Vagina (tissue), 2 donors: Measurements from ENCODE around the gene TEKT3. TPM values are rescaled to one million over a fixed set of nuclear protein-coding genes. Genes with fewer than 3 reads are reported as not detected.

Experiments used
- DNase-seq, 2 donors: peaks; one replicate each; pipeline ENCODE4 v3.0.0-alpha.2; 2017; ENCODE audit errors: extremely low spot score in 2 of 2
- H3K27ac ChIP-seq: fragments of 200-600 bp; sonication (generic); one replicate; pipeline ENCODE4 v1.5.1; 2019
- H3K27me3 ChIP-seq: fragments of 200-600 bp; sonication (generic); one replicate; pipeline ENCODE4 v1.5.1; 2019
- H3K36me3 ChIP-seq, 2 donors: fragments of 200-600 bp; sonication (generic); one replicate each; pipeline ENCODE4 v1.5.1; 2017 to 2019
- H3K4me1 ChIP-seq: fragments of 200-600 bp; sonication (generic); one replicate; pipeline ENCODE4 v1.5.1; 2019
- H3K4me3 ChIP-seq, 2 donors: fragments of 200-600 bp; sonication (generic); 1 replicate in 1 of 2; 2 replicates in 1 of 2; pipeline ENCODE4 v1.5.1; 2016 to 2019
- H3K9me3 ChIP-seq: fragments of 200-600 bp; sonication (generic); one replicate; pipeline ENCODE4 v1.5.1; 2019
- POLR2A ChIP-seq, 2 donors: fragments of 450-650 bp; IDR thresholded peaks; one replicate each; pipeline ENCODE4 v1.6.1; 2017; ENCODE audit warnings: antibody characterized with exemption in 2 of 2, mild to moderate bottlenecking in 2 of 2, moderate library complexity in 2 of 2
- POLR2AphosphoS5 ChIP-seq, 2 donors: sonication (generic); formaldehyde crosslinking; IDR thresholded peaks; one replicate each; pipeline ENCODE4 v1.9.0; 2017; ENCODE audit warnings: antibody characterized with exemption in 2 of 2, mild to moderate bottlenecking in 2 of 2, low read depth in 1 of 2; ENCODE audit not compliant: insufficient read depth in 1 of 2
- intact Hi-C: fragments of 100-400 bp; cut with DNase I; formaldehyde crosslinking; loops from one replicate; pipeline ENCODE4 v1.15.1; 2023
- total RNA-seq: library from RNA; depleted of rRNA; stranded (reverse); fragments of >200 nt; gene quantifications from one replicate; pipeline ENCODE4 v1.2.3, GENCODE V29; 2016
- TF ChIP-seq, protein P1 (sequence below), 3 experiments: fragments of 450-650 bp in 2 of 3; fragments of 200-600 bp in 1 of 3; sonication (generic) in 1 of 3; IDR thresholded peaks; one replicate each; pipeline ENCODE4 v1.5.1; 2017 to 2019; ENCODE audit warnings: antibody characterized with exemption in 3 of 3, mild to moderate bottlenecking in 2 of 3, moderate library complexity in 2 of 3

Gene TEKT3
- total RNA-seq, 1 donor from 2014 or later = not detected

DNA sequence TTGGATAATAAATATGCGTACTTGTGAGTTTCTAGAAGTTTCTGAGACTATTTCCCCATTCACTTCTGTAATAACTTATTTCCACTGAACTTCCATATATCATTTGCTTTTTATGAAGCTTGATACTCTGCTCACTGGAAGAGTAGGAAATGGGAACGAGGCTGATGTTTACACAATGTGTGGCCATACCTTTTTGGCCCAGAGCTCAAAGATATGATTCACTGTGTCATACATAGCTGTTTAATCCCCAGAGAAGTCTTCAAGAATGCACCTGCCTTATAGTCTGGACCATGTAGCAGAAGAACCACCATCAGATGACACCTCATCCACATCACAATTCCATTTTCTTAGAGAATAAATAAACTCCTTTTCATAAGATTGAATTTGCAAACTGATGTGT, 40.3 kb upstream of the TEKT3 start:
- H3K4me1 ChIP-seq = peaks cover 23% of the 10 kb centered on the region
- TF ChIP-seq, protein P1, sequence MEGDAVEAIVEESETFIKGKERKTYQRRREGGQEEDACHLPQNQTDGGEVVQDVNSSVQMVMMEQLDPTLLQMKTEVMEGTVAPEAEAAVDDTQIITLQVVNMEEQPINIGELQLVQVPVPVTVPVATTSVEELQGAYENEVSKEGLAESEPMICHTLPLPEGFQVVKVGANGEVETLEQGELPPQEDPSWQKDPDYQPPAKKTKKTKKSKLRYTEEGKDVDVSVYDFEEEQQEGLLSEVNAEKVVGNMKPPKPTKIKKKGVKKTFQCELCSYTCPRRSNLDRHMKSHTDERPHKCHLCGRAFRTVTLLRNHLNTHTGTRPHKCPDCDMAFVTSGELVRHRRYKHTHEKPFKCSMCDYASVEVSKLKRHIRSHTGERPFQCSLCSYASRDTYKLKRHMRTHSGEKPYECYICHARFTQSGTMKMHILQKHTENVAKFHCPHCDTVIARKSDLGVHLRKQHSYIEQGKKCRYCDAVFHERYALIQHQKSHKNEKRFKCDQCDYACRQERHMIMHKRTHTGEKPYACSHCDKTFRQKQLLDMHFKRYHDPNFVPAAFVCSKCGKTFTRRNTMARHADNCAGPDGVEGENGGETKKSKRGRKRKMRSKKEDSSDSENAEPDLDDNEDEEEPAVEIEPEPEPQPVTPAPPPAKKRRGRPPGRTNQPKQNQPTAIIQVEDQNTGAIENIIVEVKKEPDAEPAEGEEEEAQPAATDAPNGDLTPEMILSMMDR (IDR thresholded peaks at IDR 0.05) = no peak
- TF ChIP-seq POLR2A (IDR thresholded peaks at IDR 0.05) (no peak), POLR2AphosphoS5 (IDR thresholded peaks at IDR 0.05; ENCODE audit: insufficient read depth in 1 of 2, low read depth in 1 of 2) (no peak)
- H3K27me3 ChIP-seq = no peaks in the 10 kb centered on the region
- H3K27ac ChIP-seq = no peak overlapping the region
- intact Hi-C loops = no loop called here
- DNase-seq = peak in 1 of 2 donors; percentile 9
- no peak overlapping the region for H3K4me3 ChIP-seq
- H3K36me3 ChIP-seq = no peaks in the 10 kb centered on the region
- no peaks in the 10 kb centered on the region for H3K9me3 ChIP-seq

DNA sequence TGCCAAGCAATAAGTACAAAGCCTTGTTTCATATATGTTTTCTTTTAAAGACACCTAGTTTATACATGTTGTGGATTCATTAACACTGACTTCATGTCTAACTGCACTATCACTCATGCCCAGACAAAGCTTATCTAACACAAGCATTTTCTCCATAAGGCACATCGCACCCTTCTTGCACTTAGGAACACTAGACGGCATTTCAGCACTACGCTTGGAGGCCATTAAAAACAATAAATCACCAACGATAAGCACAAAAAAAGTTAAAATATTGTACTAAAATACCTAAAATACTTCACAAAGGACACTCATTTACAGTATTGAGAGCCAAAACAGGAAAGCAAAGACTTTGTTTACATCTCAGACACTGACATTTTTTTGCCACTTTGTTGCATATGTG, 39.0 kb upstream of the TEKT3 start:
- no peaks in the 10 kb centered on the region for H3K36me3 ChIP-seq
- H3K9me3 ChIP-seq = no peaks in the 10 kb centered on the region
- no peak overlapping the region for H3K4me3 ChIP-seq
- intact Hi-C loops = no loop called here
- TF ChIP-seq POLR2A (IDR thresholded peaks at IDR 0.05) (no peak), POLR2AphosphoS5 (IDR thresholded peaks at IDR 0.05; ENCODE audit: insufficient read depth in 1 of 2, low read depth in 1 of 2) (no peak)
- TF ChIP-seq, protein P1 (IDR thresholded peaks at IDR 0.05) = no peak
- H3K4me1 ChIP-seq = peaks cover 23% of the 10 kb centered on the region
- no peaks in the 10 kb centered on the region for H3K27me3 ChIP-seq
- DNase-seq = no peak
- H3K27ac ChIP-seq = no peak overlapping the region

DNA sequence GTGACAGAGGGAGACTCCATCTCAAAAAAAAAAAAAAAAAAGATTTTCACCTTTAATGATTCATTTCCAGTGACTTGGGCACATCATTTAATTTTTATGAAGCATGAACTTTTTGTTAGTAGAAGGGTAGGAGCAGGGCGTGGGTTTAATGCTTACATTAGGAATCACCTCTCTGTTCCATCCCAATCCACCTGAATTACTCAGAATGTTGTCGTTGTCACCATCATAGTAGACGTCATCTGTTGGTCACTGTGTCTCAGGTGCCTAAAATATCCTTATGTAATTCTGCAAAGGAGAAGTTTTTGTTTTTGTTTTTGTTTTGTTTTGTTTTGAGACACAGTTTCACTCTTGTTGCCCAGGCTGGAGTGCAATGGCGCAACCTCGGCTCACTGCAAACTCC, 38.3 kb upstream of the TEKT3 start:
- peaks cover 21% of the 10 kb centered on the region for H3K4me1 ChIP-seq
- intact Hi-C loops = no loop called here

DNA sequence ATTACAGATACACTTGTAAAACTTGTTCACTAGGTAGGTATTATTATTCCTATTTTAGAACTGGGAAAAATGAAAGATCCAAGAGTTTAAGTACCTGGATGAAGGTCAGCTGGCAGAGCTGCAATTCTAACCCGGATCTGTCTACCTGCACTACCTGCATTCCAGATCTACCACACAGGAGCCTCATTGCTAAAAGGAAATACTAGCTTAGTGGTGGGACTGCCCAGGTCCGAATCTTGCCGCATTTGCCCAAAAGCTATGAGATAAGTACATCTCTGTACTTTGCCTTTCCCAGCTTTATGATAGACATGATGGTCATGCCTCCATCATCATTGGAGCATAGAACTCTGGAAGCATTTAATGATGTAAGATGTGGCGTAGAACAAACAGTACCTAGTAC, 36.8 kb upstream of the TEKT3 start:
- peak in 1 of 2 donors; percentile 47 for DNase-seq
- intact Hi-C loops = no loop called here
- no peak overlapping the region for H3K4me3 ChIP-seq
- peaks cover 8% of the 10 kb centered on the region for H3K4me1 ChIP-seq
- no peaks in the 10 kb centered on the region for H3K27me3 ChIP-seq
- H3K9me3 ChIP-seq = no peaks in the 10 kb centered on the region
- TF ChIP-seq POLR2A (IDR thresholded peaks at IDR 0.05) = no peak
- TF ChIP-seq, protein P1 (IDR thresholded peaks at IDR 0.05) = no peak
- TF ChIP-seq POLR2AphosphoS5 (IDR thresholded peaks at IDR 0.05; ENCODE audit: insufficient read depth in 1 of 2, low read depth in 1 of 2) = no peak
- H3K36me3 ChIP-seq = no peaks in the 10 kb centered on the region
- H3K27ac ChIP-seq = no peak overlapping the region

More for the DNA sequence above, 38.3 kb upstream of the TEKT3 start:
- no peak overlapping the region for H3K4me3 ChIP-seq
- H3K27ac ChIP-seq = no peak overlapping the region
- no peaks in the 10 kb centered on the region for H3K36me3 ChIP-seq
- no peak for DNase-seq
- TF ChIP-seq POLR2AphosphoS5 (IDR thresholded peaks at IDR 0.05; ENCODE audit: insufficient read depth in 1 of 2, low read depth in 1 of 2) (no peak), POLR2A (IDR thresholded peaks at IDR 0.05) (no peak)
- TF ChIP-seq, protein P1 (IDR thresholded peaks at IDR 0.05) = no peak
- H3K9me3 ChIP-seq = no peaks in the 10 kb centered on the region
- H3K27me3 ChIP-seq = no peaks in the 10 kb centered on the region

DNA sequence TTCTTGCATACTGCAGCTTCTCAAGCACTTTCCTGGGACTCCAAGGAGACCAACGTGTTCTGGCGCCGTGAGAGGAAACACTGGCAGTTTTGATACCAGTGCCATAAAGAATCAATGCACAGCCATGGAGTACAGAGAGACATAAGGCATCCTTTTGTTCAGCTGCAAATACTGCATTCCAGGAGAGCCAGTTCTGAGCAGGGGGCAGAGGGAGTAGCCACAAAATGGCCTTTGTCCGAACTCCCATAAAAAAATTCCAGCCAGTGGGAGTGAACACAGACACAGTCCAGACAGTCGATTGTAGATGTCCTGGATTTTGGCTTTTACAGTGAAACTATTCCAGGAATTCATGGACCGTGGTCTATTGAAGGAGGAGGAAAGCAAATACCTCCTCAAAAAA, 36.2 kb upstream of the TEKT3 start:
- Histone ChIP-seq H3K4me1 (peaks cover 7% of the 10 kb centered on the region), H3K4me3 (peak overlapping the region in 1 of 2 donors; percentile 23), H3K27me3 (no peaks in the 10 kb centered on the region), H3K27ac (peak overlapping the region; percentile 46), H3K9me3 (no peaks in the 10 kb centered on the region), H3K36me3 (no peaks in the 10 kb centered on the region)
- DNase-seq = peak in 1 of 2 donors; percentile 71
- intact Hi-C loops = no loop called here
- TF ChIP-seq POLR2A (IDR thresholded peaks at IDR 0.05) (no peak), POLR2AphosphoS5 (IDR thresholded peaks at IDR 0.05; ENCODE audit: insufficient read depth in 1 of 2, low read depth in 1 of 2) (no peak)
- TF ChIP-seq, protein P1 (IDR thresholded peaks at IDR 0.05) = no peak
